ACHN (cell line): Measurements from ENCODE around the gene IQCE.
"Not testable (repeated sequence)": the region's sequence is repeated elsewhere in the genome, so short reads cannot be mapped to it uniquely, and the experiment has no call there.

Experiments
- DNase-seq: peaks from one replicate; pipeline ENCODE4 v3.0.0-alpha.2; 2015
- in situ Hi-C: cut with HindIII; loops from 2 replicates; pipeline ENCODE4 v1.10.0; 2017; ENCODE audit warnings: low sequenced_read_pairs, low pct_ligation_motif_present, low pct_unique_long_range_greater_than_20kb

IQCE gene

DNA sequence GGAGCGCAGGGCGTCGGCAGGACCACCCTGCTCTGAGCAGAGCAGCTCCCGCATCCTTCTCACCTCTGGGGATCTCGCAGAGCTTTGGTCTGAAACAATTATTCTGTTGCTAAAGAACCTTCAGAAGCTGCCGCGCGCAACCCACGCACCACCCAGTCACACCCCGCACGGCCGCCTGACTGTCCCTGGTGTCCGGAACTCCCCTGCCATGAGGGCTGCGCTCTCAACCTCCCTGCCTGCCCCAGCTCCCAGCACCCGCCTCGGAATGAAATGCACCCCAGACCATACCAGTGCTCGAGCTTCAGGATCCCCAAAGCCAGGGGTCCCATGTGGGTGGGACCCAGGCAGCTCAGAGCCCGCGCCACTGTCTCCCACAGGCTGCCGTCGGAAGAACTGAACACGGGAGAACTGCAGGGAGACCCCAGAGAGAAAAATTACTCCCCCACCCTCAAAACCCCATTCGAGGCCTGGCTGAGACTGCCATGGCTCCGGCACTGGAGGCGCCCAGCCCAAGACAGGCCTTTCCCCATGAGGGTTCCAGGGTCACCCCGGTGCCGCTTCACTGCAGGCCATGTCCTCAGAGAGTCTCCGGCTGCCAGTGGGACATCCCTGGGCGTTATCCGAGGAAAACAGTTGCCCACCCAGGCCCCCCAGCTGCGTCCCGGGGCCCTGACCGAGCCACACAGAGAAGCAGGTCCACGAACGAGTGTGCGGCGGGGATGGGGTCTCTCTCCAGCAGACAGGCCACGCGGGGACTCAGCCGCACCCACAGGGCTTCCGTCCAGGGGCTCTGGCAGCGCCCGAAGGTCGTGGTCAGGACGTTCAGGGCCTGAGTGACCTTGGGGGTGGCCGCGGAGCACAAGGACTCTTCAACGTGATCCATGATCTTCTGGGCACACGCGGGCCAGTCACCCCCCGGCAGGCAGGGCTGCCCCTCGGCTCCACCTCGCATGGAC, 15.6 kb upstream of the IQCE start:
- no peak for DNase-seq
- in situ Hi-C loops: no loop called here

DNA sequence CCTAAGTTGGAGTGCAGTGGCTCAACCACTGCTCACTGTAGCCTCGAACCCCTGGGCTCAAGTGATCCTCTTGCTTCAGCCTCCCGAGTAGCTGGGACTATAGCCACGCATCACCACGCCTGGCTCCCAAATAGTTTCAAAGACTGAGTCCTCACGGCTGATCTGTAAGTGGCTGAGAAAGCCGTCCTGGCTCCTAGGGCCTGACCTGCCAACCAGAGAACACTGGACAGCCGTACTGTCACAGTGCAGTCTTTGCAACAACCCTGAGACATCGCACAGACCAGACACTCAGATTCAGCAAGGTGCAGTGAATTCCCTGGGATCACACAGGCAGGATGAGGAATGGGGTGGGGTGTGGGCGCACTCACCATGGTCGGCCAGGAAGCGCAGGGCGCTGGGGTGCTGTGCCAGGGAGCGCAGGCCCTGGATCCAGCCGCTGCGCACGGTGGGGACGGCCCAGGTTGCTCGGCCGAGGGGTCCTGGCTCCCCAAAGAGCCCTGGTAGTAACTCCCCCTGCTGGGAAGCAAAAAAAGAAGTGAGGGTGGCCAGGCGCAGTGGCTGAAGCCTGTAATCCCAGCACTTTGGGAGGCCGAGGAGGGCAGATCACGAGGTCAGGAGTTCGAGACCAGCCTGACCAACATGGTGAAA, 14.1 kb upstream of the IQCE start:
- in situ Hi-C loops: no loop called here
- DNase-seq: no peak

DNA sequence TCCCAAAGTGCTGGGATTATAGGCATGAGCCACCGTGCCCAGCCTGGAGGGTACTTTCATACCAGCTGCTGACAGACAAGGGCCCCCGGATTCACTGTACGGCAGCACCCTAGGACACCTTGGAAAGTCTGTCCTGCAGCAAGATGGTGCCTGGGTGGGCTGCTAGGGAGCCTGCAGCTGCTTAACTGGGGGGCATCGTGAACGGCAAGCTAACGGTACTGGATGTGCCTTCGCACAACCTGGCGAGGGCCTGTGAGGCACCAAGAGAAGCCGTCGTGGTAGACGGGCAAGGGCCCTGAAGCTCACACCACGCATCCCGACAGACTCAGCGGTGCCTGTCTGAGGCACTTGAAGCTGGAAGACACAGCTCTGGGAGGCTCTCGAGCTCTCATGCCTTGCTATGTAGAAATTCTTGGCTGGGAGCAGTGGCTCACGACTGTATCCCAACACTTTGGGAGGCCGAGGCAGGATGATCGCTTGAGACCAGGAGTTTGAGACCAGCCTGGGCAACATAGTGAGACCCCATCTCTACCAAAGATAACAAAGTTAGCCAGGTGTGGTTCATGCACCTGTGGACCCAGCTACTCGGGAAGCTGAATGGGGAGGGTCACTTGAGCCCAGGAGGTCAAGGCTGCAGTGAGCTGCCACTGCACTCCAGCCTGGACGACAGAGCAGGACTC, 12.9 kb upstream of the IQCE start:
- DNase-seq: no peak
- in situ Hi-C loops: no loop called here

DNA sequence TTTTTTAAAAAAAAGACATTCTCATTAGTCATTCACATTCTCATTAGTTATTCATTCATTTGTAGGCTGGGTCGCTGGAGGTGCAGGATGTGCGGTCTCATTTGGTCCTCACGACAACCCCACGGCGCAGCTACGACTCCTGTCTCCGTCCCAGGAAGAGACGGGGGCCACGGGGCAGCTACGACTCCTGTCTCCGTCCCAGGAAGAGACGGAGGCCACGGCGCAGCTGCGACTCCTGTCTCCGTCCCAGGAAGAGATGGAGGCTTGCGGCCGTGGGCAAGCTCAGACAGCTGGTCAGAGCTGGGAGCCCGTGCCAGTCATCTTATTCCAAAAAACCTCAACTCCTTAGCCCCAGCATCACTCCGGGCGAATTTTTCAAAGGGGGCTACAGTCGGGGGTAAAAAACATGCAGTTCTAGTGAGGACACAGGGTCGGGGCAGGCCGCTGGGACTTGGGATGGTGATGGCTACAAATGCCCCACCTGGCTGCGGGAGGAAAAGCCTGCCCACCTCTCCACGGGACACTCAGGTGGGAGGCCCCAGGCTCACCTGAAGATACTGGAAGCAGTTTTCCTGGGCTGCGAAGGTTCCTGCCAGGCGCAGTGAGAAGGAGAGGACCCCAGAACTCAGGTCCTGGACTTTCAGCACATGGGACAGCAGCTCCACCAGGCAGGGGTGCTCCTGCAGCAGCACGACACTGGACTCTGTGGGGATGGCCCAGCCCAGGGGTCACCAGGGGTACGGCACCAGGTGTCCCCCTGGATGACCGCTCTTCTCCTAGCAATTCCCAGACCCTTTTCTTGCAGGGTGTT, 11.8 kb upstream of the IQCE start:
- in situ Hi-C loops: no loop called here
- no peak for DNase-seq

DNA sequence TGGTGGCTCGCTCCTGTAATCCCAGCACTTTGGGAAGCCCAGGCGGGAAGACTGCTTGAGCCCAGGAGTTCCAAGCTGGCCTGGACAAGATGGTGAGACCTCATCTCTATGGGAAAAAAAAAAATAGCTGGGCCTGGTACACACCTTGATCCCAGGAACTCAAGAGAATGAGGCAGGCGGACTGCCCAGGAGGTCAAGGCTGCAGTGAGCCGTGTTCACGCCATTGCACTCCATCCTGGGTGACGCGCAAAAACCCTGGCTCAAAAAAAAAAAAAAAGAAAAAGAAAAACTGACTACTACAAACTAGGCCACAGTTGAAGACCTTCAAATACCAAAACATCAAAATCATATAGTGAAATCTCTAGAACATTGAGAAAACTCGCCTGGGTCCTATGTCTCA, 7.4 kb upstream of the IQCE start:
- DNase-seq: no peak
- in situ Hi-C loops: no loop called here

DNA sequence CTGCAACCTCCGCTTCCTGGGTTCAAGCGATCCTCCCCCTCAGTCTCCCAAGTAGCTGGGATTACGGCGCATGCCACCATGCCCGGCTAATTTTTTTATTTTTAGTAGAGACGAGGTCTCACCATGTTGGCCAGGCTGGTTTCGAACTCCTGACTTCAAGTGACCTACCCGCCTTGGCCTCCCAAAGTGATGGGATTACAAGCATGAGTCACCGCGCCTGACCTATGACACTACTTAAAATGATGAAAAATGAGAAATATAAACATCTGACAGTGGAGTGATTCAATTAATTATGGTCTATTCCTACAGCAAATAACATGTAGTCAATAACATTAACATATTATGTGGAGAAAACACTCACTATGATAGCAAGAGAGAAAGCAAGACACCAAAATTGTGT, 5.7 kb upstream of the IQCE start:
- in situ Hi-C loops: no loop called here
- no peak for DNase-seq

DNA sequence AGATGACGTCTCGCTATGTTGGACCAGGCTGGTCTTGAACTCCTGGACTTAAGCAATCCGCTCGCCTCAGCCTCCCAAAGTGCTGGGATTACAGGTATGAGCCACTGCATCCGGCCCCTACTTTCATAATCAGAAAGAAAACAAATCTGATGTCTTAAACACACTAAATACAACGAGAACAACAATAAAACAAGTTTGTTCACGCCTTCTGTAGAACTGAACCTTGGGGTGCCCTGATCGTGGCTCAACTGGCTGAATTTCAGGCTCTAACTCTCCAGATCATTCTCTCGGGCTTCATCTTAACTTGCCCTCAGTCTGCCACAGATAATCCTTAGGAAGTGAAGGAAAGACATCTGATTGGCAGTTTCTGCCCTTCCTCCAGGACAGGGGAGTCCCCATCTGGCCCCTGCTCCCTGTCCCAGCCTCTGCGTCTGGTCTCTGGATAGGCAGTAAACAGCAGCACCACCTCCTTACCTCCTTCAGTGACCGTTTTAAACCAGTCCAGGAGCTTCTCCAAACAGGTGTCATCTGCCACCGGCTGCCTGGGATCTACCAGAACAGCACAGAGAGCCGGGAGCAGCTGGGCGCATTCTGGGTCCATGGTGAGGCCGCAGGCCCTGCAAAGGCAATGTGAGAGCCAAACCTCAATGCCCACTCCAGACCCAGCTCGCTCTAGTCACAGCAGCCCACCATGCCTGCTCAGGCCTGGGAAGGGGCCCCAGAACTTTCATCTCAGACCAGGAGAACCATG, 4.8 kb upstream of the IQCE start:
- DNase-seq: no peak
- in situ Hi-C loops: no loop called here

DNA sequence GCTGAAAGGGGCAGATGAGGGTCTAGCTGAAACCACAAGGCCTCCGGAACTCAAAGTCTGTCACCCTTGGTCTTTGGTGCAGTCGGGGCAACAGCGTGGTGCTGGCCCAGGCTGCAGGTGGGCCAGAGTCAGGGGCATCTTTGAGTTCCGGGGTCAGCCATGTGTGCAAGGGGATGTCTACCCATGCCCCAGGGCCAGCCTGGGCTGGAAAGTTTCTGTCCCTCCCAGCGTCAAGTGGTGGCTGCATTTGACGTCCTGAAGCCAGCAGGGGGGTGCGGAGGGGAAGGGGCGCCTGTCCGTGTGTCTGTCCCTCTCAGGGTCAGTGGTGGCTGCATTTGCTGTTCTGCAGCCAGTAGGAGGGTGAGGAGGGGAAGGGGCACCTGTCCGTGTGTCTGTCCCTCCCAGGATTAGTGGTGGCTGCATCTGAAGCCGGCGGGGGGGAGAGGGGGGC, 4.1 kb upstream of the IQCE start:
- in situ Hi-C loops: no loop called here
- DNase-seq: no peak

DNA sequence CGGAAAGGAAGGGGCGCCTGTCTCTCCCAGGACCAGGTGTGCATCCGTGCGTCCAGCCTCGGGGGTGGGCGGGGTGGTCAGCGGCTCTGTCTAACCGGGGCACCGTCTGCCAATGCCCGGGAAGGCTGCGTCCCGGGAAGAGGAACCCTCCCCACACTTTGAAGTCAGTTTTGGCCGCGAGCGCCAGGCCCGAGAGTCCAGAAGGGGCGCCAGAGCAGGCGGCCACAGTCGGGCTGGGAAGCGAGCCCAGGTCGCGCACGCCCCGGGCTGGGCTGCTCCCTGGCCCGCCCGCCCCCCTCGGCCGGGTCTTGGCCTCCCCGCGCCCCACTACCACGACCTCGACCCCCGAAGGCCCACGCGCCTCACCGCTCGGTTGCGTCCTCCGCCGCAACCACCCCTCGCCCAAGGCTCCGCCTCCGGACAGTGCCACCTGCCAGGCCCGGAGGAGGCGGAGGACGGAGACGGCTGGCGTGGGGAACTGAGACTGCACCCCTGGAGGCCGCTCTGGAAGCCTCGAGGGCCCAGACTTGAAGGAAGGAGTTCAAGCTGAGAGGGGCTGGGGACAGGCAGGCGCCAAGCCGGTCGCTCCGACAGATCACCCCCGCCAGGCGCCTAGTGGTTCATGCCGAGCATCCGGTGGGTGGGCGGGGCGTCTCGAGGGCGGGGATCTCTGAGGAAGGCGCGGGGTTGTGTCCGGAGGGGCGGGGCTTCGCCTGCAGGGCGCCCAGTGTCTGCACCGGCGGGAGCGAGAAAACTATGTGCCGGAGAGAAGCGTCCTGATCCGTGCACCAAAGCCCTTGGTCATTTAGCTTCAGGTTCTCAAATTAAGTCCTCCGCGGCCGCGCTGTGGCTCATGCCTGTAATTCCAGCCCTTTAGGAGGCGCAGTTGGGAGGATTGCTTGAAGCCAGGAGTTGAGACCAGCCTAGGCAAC, 3.4 kb upstream of the IQCE start, which contains the start of gene BRAT1:
BRAT1 (minus strand) TSS at position 404 of the 932 bp plus-strand sequence. CDS start 1,093 bp downstream, outside the sequence.
- in situ Hi-C loops: no loop called here
- peak; percentile 99 for DNase-seq

DNA sequence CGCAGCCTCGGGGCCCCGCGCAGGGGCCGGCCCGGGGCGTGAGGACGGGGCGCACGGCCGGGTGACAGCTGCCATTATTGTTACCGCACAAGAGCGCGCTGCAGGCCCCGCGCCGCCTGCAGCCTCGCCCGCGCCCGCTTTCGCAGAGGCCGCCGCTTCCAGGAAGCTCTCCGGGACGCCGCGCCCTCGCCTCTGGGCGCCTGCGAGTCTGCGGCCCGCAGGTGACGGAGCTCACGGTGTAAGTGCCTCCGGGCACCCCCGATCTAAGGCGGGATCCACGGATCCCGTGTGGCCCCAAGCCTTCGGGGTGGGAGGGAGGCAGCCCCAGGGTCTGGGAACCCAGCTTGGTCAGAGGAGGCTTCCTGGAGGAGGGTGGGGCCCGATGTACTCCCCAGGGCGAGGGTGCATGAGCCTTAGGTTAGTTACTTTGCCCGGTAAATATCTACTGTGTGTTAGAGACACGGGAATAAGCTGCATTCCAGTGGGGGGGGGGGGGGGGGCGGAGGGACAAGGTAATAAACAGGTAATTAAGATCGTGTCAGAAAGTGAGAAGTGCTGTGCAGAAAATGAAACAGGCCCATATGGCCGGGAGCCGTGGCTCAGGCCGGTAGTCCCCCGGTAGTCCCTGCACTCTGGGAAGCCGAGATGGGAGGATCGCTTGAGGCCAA, 638 bp downstream of the IQCE start:
- peak; percentile 40 for DNase-seq
- in situ Hi-C loops: no loop called here

DNA sequence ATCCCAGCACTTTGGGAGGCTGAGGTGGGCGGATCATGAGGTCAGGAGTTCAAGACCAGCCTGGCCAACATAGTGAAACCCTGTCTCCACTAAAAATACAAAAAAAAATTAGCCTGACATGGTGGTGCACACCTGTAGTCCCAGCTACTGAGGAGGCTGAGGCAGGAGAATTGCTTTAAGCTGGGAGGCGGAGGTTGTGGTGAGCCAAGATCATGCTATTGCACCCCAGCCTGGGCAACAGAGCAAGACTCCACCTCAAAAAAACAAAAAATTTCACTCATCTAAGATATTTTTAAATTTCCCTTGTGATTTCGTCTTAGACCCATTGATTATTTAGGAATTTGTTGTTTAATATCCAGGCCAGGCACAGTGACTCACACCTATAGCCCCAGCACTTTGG, 5.2 kb downstream of the IQCE start:
- DNase-seq, in situ Hi-C loops: not testable (repeated sequence)

DNA sequence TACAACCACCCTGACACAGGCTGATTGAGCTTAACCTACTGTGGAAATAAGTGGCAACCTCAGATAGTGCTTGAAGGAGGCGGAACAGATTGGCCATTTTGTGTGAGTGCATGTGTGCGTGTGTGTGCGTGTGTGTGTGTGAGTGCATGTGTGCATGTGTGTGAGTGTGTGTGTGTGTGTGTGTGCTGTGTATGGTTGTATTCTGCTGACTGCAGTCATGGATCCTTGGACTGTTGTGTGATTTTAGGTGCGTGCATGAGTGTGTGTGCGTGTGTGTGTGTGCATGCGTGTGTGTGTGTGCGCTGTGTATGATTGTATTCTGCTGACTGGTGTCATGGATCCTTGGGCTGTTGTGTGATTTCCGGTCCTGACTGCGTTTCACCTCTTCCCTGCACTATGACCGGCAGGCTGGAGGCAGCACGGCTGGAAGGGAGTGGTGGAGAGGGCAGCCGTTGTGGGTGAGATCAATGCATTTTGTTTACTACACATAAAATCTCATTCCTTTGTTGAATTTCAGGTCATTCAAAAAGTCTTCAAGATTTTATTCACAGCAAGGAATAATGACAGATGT, 6.3 kb downstream of the IQCE start:
- no peak for DNase-seq
- in situ Hi-C loops: no loop called here

DNA sequence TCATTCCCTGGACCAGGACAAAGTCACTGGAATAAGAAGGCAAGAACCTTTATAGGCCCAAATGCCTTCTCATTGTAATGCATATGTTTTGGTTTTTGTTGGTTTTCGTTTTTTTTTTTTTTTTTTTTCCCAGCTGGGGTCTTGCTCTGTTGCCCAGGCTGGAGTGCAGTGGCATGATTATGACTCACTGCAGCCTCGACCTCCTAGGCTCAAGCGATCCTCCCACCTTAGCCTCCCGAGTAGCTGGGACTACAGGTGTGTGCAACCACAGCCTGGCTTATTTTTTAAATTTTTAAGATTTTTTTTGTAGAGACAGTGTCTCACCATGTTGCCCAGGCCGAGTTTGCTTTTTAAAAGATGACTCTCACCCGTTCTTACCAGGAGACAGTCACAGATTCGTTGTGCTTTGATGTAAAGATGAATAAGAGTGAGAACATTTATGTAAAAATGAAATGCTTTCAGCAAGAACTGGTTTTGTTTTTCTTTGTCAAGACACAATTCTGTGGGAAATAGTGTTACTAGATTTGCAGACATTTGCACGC, 7.6 kb downstream of the IQCE start:
- DNase-seq: no peak
- in situ Hi-C loops: no loop called here

DNA sequence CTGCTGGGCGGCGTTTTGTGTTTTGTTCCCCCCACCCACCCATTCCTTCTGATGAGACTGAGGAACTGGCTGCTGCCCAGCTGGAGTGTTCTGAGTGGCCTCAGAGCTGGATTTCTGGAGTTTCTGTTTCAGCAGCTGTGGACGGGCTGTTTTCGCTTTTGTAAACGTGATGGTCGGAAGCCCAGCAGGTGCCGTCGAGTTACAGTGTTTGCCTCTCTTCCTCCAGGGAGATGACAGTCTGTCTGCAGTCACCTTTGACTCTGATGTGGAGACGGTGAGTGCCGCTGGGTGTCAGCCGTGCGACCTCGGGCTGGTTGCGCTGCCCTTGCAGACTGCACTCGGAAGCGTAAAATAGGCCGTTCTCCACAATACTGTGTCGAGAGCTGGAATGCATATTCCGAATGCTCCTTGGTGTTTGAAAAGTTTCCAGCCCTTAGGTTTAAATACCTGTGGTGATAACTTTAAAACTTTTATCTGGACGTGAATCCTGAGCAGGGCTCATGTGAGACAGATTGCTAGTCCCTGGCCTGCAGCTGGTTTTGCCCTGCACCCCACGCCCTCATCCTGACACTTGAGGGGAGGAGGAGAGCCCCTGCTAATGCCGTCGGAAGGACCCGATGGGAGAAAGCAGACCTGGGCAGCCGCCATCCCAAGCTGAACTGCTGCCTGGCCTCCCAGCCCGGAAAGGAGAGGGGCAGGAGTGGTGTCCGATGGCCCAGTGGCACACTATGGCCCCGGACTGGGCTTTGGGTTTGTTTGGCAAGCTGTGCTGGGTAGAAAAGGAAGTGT, 8.3 kb downstream of the IQCE start:
- in situ Hi-C loops: no loop called here
- DNase-seq: no peak

DNA sequence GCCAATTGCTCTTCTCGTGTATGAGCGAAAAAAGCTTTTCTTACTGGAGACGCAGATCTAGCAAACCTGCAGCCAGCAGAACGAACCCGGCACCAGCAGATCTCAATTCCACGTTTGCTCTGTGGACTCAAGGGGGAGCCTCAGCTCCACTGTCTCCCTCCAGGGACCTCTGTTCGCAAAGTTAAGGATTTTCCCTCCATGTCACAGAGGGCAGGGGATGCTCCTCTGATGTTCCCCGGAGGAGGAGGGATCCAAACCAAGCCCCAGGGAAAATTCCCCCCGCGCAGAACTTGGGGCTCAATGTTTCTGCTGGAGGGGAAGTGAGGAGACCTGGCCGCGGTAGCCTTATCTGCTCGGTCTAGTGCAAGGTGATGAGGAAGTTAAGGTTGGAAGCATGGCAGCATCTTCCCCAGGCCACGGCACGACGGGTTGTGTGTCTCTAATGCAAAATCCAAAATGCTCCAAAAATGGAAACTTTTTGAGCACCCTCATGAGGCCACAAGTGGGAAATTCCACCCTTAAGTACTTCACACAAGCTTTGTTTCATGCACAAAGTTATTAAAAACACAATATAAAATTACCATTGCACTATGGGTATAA, 9.0 kb downstream of the IQCE start:
- in situ Hi-C loops: no loop called here

More for the DNA sequence above, 9.0 kb downstream of the IQCE start:
- peak; percentile 47 for DNase-seq
